Inflammatory macrophage treated with lipopolysaccharide for 4 hours (primary cell): ENCODE data around the gene EFS.

Source experiments
- DNase-seq: peaks from one replicate; pipeline ENCODE4 v3.0.0-alpha.2; 2020

Gene EFS, protein sequence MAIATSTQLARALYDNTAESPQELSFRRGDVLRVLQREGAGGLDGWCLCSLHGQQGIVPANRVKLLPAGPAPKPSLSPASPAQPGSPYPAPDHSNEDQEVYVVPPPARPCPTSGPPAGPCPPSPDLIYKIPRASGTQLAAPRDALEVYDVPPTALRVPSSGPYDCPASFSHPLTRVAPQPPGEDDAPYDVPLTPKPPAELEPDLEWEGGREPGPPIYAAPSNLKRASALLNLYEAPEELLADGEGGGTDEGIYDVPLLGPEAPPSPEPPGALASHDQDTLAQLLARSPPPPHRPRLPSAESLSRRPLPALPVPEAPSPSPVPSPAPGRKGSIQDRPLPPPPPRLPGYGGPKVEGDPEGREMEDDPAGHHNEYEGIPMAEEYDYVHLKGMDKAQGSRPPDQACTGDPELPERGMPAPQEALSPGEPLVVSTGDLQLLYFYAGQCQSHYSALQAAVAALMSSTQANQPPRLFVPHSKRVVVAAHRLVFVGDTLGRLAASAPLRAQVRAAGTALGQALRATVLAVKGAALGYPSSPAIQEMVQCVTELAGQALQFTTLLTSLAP

DNA sequence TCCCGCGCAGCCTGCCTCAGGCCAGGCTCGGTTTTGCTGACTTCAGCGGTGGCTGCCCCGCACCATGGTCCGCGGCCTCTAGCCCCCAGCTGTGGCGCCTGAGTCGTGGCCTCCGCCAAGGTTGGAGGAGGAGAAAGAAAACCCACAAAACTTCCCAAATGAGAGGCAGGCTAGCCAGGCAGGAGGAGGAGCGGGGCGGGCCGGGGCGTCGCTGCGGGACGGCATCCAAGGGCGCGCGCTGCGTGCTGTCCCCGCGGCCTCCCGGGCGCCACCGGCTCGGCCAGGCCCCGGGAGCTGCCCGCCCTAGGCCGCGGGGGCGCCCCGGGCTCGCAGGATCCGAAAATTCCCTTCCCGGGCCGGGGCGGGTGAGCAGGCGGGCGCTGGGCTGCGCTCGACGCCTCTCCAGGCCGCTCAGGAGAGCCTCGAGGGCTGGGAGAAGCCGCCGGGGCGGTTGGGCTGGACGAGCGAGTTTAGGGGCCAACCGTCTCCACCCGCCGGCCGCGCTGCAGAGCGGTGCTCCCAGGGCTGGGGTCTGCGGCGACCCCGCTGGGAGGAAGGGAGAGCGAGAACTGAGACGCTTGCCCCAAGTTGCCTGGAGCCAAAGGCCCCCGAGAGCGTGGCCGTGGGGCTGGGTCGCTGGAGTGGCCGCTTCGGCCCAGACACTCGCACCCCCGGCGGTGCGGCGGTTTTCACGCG lies at the start of gene EFS:
Gene EFS, minus strand, starts transcription at position 137 of the 696 bp plus-strand sequence. CDS start 147 bp downstream, outside the sequence.
- no peak for DNase-seq

GRCh38 chr14:23414254-23414653 lies 49.3 kb upstream of the EFS start:
- DNase-seq: no peak

DNA sequence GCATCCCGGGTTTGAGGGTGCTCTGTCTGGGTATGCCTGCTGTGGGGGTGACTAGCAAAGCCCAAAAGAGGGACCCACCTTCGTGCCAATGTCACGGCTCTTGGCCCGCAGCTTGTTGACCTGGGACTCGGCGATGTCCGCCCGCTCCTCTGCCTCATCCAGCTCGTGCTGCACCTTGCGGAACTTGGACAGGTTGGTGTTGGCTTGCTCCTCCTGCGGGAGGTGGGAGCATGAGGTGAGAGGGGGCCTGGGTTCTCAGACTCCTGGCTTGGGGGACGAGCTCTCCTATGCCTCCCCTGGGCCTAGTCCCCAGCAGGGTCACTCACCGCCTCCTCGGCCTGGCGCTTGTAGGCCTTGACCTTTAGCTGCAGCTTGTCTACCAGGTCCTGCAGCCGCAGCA lies 48.7 kb upstream of the EFS start:
- DNase-seq: no peak

GRCh38 chr14:23411563-23412525 lies 46.9 kb upstream of the EFS start:
- DNase-seq: no peak

DNA sequence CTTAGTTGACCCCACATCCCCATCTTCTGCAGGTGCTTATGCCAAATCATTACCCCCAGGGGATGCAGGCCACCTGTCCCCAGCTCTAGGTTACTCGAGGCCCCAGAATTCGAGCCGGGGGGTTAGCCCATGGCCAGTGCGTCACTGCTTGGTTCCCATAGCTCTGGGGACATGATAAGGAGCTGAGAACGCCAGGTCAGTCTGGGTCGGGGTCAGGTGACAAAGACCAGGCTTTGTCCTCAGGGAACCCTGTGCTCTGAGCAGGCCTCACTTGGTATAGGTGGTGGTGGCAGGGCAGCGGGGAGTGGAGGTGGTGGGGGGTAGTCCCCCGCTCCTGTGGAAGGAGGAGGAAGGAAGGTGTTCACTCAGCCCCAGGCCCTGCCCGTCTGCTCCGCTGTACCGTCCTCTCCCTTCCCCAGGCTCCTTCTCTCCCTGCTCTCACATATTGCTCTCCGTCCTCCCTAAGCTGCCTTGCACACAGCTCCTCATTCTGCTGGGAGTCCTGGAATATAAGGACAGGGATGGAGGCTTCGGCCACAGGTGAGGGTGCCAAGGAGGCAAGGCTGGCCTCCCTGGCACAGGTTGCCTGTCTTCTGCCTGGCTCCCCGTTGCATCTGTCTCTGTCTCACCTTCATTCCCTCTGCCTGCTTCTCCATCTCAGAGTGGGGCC lies 45.1 kb upstream of the EFS start:
- no peak for DNase-seq

GRCh38 chr14:23409475-23409874 lies 44.5 kb upstream of the EFS start:
- no peak for DNase-seq

DNA sequence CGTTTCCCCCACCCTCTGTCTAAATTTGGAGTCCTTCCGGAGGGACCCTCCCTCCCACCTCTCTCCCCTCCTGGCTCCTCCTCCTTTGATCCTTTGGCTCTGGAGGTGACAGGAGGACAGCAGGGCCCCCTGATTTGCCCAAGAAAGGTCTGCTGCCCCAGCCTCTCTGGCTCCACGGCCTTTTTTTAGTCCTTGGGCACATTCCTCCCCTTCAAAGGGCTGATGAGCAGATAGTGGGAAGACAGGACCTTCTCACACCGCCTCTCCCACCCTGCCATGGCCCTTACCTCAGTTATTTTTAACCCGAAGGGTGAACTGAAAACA lies 43.3 kb upstream of the EFS start:
- DNase-seq: no peak

DNA sequence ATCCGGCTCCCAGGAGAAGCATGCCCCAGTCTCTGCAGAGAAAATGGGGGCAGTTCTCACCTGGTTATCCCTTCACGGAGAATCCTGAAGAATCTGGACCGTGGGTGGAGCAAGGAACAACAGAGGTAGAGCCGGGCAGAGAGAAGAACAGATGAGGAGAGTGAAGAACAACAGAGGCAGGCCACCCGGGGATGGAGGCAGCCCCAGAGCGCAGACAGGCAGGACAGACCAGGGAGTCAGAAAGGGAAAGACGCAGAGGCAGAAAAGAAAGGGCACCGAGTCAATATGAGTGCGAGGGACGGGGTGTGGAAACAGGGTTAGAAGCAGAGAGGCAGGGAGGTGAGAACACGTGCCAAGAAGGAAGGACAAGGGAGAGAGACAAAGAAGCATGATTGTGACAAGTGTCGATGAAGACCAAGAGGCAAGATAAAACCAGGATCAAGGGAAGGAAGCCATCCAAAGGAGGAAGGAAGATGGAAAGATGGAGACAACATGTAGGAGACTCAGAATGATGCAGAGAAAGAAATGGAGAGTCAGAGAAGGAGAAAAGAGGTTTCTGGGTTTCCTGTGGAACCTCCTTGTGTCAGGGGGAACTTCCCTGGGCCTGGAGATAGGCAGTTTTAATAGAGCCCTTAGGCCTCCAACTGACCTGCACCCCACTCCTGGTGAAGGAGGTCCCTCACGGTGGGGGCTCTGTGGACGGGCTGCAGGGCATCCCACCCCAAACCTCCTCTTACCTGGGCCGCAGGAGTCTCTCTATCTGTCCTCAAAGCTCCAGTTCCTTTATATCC lies 42.7 kb upstream of the EFS start, which contains the start of gene MYH6:
Gene MYH6, minus strand, starts transcription at position 758 of the 791 bp plus-strand sequence. CDS start 1,050 bp downstream, outside the sequence.
- DNase-seq: no peak

DNA sequence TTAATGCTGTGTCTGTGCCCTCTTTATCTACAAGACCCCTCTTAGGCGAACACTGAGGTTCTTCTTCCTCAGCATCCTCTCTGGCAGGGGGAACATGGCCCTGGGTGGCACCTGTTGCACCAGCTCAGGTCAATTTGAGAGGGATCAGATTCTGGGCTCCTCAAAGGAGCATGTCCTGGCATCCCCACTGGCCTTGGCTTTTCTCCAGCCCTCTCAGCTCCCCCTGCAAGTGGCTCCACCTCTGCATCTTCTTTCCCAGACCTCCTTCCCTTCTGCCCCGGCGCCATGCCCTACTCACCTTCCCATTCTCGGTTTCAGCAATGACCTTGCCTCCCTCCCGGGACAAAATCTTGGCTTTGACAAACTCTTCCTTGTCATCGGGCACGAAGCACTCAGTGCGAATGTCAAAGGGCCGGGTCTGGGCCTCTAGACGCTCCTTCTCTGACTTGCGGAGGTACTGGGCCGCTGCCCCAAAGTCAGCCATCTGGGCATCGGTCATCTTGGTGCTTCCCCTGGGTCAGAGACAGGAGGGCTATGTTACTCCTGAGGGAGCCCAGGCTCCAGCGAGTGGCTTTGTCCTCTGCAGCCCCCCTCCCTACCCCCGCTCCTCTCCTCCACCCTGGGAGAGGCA lies 41.9 kb upstream of the EFS start:
- DNase-seq: no peak

DNA sequence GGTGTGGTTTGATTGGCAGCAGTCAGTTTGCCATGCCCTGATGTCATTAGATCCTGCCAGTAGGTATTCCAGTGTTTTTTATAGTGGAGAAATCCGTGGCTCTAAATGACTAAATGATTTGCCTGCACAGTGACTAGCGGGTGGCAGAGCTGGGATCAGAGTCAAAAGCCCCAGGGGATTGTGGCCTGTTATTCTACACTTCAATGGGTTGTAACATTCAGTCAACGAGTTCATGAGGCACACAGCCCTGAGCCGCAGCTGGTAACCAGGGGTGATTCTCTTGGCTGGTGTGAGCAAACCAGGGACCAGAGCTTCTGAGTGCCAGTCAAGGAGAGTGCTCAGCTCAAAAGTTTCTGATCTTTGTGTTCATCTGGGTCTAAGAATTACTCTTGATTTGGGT lies 41.3 kb upstream of the EFS start:
- DNase-seq: no peak

GRCh38 chr14:23405516-23406025 lies 40.6 kb upstream of the EFS start:
- no peak for DNase-seq

GRCh38 chr14:23405096-23405495 lies 40.1 kb upstream of the EFS start:
- no peak for DNase-seq

GRCh38 chr14:23404331-23404900 lies 39.4 kb upstream of the EFS start:
- no peak for DNase-seq

- no peak for DNase-seq
Observed at GRCh38 chr14:23403908-23404307, 38.9 kb upstream of the EFS start.

GRCh38 chr14:23403139-23403438 lies 38.1 kb upstream of the EFS start:
- no peak for DNase-seq

GRCh38 chr14:23402296-23403138 lies 37.5 kb upstream of the EFS start:
- DNase-seq: no peak

DNA sequence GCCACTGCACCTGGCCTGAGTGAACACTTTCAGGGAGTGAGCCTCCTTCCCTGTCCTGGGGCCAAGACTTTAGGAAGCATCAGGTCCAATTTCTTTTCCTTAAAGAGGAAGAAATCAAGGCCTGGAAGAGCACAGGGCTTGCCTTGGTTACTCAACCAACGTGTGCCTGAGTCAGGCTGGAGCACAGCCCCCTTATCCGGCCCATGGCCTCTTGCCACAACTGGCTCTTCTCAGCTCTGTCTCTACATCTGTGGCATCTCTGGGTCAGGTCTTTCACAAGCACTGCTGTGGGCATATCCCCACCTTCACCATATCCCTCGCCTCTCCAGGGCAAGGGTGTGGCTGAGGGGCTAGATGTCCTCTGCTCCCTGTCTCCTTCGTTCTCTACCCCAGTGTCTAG lies 36.3 kb upstream of the EFS start:
- peak; percentile 20 for DNase-seq

GRCh38 chr14:23400496-23401149 lies 35.7 kb upstream of the EFS start:
- DNase-seq: peak; percentile 16

GRCh38 chr14:23399591-23399990 lies 34.6 kb upstream of the EFS start:
- no peak for DNase-seq
